GM18507 (cell line): ENCODE data around the gene BAG2.

Experiments
- DNase-seq: peaks from one replicate; pipeline ENCODE4 v3.0.0; 2011; ENCODE audit warnings: low read depth; ENCODE audit not compliant: insufficient read length; ENCODE audit errors: extremely low spot score
- FAIRE-seq: peaks from 2 replicates; lab custom pipeline; 2011; peaks lifted over from hg19 to GRCh38; lab: Jason Lieb, UNC

BAG2 gene

DNA sequence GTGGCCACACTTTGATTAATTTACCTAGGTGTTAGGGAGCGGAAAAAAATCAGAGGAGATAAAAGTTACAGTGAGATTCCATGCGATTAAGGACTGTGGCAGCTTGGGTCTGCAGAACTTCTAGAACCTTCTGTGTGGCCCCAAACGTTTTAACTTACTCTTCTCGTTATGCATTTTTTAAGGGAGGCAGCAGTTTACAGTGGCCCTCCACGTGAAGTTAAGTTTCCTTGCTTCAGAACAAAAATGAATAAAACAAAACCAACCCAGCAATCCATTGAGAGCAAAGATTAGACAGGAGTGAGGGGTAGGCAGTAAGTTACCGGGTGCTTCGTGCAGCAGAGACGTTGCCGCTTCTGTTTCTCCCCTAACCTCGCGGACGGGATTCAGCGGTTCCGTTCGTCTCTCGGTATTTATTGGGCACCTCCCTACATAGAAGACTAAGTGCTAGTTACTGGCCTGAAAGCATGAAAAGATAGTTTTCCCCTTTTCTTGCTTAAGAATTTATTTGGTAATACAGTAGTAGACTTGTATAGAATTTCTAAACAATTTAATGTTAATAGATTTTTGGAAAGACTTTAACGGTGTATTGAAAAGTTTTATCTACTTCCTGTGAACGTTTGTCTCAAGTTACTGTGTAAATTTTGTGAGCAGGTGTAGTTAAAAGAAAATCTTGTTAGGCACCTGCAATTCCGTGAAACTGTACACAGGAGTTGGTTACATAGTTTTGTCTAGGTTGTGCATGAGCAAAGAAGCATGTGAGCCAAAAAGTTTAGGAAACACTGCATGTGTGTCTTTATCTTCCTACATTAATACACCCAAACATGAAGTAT is 1.1 kb downstream of the BAG2 start:
- peak; percentile 29 for FAIRE-seq

DNA sequence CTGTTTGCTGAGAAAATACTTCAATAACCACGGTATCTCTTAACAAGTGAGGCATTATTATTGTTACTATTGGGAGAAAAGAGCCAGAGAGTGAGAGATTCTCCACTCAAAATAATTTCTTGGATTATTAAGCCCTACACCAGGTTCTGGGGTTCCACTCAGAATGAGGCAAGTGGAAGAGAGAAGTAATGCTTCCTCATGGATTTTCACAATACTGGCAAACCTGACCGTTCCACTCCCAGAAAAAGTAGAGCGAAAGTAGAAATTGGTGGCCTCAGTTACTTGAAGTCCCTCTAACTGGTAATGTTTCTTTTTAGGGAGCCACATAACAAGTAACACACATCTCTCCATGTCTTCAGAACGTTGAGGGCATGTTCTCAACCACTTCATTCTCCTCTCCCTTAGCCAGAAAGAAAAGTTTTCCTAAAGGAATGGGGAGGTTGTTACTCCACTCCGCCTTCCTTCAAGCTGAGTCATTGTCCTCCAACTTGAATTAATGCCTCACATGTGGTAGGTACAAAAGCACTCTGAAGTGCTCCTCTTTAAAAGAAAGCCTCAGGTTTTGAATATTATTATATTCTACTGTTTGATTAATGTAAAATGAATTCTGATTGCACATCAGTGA is 1.9 kb downstream of the BAG2 start:
- FAIRE-seq, result peak; percentile 15
- DNase-seq, result no peak

More for the DNA sequence above, 1.1 kb downstream of the BAG2 start:
- no peak for DNase-seq

DNA sequence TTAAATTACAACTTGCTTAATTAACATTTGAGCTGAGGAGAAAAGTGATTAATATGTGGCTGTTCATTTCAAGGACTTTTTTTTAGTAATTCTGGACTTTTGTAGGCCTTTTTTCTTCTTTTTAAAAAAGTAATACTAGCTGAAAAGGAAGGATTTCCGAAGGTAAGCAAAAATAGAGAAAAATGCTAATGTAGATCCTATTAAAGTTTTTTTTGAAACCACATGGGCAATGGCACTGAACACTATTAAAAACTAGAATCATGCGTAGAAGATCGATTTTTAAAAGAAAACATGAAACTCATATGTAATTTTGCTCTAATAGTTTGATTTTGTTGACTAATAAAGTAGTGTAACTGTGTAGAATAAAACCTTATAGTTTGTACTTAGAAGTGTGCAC is 2.4 kb downstream of the BAG2 start:
- FAIRE-seq (no peak), DNase-seq (no peak)

DNA sequence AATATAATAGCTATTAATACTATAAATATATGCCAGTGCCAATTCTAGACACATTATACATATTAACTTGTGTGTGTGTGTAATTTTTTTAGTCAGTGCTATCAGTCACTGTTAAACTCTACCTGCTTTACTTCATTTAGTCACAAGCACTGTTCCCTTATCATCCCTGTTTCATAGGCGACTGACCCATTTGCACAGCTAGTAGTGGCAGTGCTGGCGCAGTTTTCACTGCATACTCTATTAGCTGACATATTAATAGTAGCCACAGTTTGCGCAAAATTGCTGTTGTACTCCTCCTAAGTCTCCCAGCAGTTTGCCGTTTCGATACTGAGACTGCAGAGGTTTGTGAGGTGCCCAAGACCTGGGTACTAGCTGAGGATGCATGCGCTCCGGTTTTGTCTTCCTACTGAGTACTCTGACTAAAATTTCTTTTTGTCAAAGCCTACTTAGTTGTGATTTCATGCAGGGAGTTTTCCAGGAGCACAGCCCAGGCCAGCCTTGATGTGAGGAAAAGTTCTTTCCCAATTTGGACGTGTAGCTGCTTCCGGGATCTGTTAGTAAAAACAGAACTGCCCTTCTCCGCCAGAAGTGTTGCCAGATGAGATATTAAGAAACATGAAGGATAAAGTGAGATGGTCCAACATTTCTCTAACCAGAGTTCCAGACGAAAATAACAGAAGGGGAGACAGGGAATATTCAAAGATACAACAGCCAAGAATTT is 5.6 kb downstream of the BAG2 start:
- no peak for DNase-seq
- FAIRE-seq, result no peak

DNA sequence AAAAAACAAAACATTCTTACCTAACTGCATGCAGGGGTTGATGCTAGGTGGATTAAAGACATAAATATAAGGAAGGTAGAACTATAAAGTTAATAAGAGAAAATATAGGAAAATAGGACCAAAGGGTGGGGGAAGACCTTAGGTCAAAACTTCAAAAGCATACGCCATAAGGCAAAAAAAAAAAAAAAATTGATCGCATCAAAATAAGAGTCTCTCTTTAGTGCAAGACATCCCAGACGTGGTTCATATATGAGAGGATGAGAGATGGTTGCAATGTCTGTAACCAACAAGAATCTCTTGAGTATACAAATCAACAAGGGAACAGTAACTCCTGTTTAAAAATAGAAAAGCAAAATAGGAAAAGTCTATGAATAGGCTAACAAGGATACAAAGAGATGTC is 8.5 kb downstream of the BAG2 start:
- FAIRE-seq, result no peak
- no peak for DNase-seq

DNA sequence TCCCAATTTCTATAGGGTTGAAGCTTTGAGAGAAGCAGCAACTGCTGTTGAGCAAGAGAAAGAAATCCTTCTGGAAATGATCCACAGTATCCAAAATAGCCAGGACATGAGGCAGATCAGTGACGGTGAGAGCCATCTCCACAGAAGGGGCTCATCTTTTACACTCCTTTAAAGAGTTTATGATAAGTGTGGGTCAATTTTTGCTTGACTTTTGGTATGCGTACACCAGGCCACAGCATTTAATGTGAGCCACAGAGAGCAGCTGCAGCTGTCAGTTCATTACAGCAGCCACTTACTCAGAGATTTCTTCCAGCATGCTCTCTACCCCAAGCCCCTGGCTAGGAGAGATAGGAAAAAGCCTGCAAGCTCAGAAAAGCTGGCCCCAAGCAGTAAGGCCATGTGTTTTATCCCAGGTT is 9.9 kb downstream of the BAG2 start:
- FAIRE-seq (no peak), DNase-seq (no peak)

DNA sequence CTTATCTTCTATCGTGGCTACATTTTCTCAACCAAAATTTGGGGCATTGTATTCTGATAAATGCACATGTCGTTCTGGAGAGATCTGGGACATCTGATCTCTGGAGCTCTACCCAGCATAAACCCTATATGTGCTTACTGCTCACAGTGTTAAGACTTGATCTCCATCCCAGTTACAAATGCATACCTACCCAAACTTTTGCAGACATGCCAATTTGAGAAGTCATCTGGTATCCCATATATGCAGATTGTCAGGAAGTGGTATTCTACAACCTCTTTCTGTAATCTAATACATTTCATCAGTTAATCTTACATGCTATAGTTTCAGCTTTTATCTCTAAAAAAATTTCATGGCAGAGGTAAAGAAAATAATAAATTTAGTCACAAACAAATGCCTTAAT is 11.2 kb downstream of the BAG2 start:
- no peak for FAIRE-seq

DNA sequence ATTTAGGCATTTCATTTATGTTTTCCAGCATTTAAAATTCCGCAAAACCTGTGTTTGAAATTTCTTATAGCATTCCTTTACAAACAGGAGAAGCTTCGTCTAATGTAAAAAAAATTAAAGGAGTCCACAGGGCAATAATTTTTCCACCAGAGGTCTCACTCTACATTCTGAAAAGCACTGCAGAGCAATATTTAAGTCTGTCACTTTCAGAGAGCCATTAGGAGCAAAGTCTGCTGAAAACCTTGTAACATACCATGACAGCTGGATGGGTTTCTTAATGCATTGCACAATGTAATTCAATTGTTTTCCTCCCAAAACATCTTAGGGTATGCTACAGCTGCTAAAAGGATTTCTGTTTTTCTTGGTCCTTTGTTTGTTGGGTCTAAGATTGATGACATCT is 18.0 kb downstream of the BAG2 start:
- DNase-seq (no peak), FAIRE-seq (no peak)

More for the DNA sequence above, 11.2 kb downstream of the BAG2 start:
- DNase-seq, result no peak

DNA sequence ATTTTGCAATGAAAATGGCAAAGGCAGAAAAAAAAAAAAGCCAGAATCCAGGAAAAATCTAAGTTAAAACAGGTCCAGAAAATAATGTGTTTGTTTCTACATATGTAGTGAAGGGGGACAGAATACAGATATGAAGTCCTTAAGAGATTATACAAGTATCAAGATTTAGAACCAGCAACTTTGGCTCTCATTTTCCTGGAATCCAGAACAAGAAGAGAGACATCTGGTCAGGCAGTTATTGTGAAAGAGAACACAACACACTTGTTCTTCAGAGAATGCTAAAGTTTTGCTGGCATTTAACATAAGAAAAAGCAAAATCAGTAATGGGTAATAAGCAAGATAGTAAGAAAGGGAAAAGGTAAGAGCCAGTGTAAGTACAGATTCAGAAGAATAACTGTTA is 21.1 kb downstream of the BAG2 start:
- DNase-seq (no peak), FAIRE-seq (no peak)

DNA sequence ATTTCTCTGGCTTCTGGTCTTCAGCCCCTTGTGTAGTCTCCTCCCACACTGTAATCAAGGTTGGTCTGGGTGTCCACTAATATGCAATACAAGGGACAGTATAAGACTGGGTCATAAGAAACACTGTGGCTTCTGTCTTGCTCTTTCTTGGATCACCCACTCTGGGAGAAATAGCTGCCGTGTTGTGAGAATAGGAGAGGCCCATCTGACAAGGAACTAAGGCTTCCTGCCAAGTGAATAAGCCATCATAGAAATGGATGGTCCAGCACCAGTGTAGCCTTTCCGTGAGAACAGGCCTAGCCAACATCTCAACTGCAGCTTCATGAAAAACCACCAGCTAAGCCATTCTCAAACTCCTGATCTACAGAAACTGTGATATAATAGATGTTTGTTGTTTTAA is 23.3 kb downstream of the BAG2 start:
- FAIRE-seq, result no peak
- DNase-seq, result no peak

DNA sequence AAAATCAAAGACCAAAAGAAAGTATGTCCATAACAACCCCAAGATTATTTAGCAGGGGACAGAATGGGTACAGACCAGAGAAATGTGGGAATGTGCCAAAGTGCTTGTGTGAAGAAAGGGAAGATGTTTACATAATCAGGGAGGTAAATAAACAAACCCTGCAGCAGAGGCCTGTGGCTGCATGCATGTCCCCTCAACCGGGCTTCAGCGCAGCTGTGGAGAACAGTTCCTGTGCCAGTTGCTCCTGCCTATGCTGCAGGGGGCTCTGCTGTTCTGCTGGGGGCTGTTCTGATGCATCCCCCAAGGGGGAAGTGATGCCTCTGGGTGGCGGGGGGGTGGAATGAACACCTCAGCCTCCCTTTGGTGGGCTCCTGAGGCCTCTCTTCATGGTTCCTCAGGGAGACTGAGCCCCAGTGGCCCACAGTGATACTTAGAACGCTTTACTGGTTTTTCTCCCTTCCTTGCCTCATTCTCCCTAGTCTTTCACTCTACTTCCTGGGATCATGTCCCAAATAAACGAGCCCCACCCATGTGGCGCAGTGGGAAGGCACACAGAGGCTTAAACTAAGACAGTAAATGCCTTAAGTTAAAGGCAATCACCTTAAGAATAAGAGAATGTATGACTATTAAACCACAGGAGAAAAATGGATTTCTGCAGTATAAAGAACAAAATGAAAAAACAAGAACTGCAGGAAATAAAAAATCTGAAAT is 27.0 kb downstream of the BAG2 start:
- FAIRE-seq (no peak), DNase-seq (no peak)

DNA sequence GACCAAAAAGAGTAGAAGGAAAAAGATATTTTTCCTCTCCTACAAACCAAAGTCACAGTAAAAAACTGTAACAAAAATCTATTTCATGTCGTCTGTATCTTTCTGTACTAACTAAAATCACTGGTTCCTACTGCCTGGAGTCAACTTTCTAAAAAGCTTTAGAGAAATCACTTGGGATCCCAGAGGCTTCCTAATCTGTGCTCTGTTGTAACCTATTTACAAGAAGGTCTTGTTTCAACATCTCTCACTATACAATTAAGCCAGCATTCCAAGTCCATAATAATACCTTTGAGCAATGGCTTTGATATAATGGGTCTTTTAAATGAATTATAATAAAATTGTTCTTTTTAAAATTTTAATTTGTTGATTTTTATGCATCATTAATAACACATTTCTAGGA is 29.6 kb downstream of the BAG2 start:
- FAIRE-seq (no peak), DNase-seq (no peak)

DNA sequence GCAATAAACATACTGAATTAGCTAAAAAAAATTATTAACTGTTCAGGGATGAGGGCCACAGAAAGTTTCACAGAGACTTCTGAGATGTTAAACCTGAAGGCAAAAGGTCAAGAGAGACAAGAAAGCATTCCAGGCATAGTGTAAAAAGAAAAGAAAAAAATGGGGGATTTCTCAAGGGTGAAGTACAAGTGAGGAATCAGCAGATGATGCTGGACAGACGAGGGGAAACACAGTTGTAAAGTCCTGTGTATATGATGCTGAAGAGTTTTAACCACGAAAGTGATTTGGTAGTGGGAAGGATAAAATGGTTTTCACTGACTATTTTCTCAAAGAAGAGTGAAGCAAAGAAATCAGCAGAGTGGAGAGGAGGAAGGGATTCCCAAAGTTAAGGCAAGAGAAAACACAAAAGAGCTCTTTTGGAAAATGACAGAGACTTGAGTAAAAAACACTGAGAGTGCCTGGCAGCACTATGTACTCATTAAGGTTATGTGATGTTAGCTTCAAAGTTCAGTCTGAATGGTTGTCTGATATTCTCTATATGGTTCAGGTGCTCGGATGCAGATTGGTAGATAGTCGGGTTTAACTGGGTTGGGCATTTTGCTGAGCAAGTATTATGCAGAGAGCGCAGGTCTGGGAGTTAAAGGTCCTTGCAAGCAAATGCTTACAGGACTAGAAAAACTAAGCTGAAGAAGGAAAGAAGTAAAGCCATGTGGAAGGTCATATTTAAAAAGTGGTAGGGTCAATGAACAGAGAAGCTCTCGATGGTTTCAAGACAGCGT is 33.6 kb downstream of the BAG2 start:
- FAIRE-seq, result no peak

DNA sequence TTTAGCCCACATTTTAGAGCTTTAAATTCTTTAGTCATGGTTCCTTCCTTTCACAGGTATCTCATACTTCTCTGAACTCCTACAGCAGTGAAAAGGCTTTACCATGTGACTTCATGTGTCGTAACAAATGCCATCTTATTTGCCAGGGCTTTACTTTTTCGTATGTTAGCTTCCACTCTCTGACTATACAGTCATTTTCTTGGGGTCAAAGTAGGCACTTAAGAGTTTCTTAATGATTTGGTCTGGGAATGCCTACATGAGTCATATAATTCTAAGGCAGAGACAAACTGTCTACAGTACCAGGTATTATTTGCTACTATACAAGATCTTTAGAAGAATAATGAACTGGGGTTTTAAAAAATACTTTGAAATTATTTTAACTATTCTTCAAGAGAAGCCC is 35.0 kb downstream of the BAG2 start:
- DNase-seq (no peak), FAIRE-seq (no peak)

More for the DNA sequence above, 33.6 kb downstream of the BAG2 start:
- DNase-seq, result no peak

DNA sequence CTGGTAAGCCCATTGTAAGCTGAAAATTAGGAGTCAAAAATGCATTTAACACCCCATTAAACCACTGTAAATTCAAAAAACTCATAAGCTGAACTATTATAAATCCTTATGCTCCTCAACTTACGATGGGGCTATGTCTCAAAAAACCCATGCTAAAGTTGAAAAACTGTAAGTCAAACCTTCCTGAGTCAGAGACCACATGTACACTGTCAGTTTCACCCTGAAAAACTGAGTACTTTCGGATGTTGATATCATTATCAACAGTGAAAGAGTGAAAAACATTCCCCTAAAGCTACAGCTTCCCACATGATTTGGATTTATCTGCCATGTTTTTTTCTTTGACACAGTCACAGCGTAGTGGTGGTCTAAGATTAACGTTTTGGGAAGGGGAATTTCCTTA is 35.7 kb downstream of the BAG2 start:
- DNase-seq (no peak), FAIRE-seq (no peak)

DNA sequence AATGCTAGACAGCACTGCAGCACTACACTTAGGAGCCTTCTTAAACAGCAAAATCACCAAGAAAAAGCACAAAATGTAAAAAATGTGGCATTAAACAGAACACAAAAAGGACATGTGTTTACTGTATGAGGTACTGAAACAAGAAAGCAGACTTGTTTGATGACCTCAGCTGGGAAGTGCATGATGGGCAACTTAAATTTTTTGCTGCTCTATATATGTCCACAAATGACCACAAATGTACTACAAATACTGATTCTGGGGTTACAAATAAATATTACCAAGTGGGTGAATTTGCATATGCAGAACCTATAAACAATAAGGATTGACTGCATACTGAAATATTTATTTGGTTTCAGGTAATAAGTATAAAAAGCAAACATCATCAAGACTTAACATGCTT is 36.9 kb downstream of the BAG2 start:
- DNase-seq (no peak), FAIRE-seq (peak; percentile 33)

DNA sequence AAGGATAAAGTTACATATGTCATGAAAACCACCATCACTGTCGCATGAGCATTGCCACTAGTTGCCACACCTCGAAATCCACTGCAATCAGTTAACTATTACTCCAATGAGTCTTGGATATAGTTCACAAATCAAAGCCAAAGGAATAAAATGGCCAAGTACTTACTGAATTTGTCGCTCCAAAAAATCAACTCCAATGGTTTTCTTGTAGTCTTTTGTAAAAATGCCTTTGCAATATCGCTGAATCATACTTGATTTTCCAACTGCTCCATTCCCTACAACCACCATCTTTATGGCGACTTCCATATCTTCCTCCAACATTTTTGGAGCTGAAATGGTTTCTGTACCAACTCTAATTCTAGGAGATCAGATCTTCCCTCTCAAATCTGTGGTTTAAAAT is 37.9 kb downstream of the BAG2 start:
- DNase-seq (no peak), FAIRE-seq (no peak)

DNA sequence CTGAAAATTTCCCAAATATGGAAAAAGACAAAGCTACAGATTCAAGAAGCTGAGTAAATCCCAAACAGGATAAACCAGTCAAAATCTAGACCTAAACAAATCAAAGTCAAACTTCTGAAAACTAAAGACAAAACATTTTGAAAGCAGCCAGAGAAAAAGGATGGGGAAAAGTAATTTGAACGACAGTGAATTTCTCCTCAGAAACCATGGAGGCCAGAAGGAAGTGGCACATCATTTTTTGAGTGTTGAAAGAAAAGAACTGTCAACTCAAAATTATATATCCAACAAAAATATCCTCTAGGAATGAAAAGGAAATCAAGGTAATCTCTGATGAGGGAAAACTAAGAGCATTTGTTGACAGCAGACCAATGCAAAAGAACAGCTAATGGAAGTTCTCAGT is 43.1 kb downstream of the BAG2 start:
- DNase-seq (no peak), FAIRE-seq (no peak)
